NCI-H446 treated with DMSO at 0.1 percent for 48 hours (cell line): Measurements from ENCODE around the gene SCRT2.
"Not testable (repeated sequence)": the region's sequence is repeated elsewhere in the genome, so short reads cannot be mapped to it uniquely, and the experiment has no call there.

Experiments used
- DNase-seq: peaks from one replicate; lab custom pipeline; 2025; lab: John Stamatoyannopoulos, UW

Gene SCRT2

GRCh38 chr20:653110-653589, 22.5 kb downstream of the SCRT2 start, which contains the start of gene SRXN1:
Gene SRXN1 (minus strand): TSS chr20:653200. CDS start chr20:653185, 15 bp downstream.
- DNase-seq = peak; percentile 57

GRCh38 chr20:652615-653109, 22.9 kb downstream of the SCRT2 start:
- no peak for DNase-seq

- DNase-seq = no peak
Measured at GRCh38 chr20:651713-652614, 23.6 kb downstream of the SCRT2 start.

GRCh38 chr20:650954-651353, 24.6 kb downstream of the SCRT2 start:
- no peak for DNase-seq

- no peak for DNase-seq
Measured at GRCh38 chr20:650281-650680, 25.3 kb downstream of the SCRT2 start.

- DNase-seq = no peak
Measured at GRCh38 chr20:647479-648019, 28.1 kb downstream of the SCRT2 start.

- no peak for DNase-seq
Measured at GRCh38 chr20:646868-647233, 28.8 kb downstream of the SCRT2 start.

GRCh38 chr20:646107-646867, 29.3 kb downstream of the SCRT2 start:
- DNase-seq = no peak

GRCh38 chr20:645318-646106, 30.1 kb downstream of the SCRT2 start:
- DNase-seq = peak; percentile 29

- DNase-seq = no peak
Measured at GRCh38 chr20:644692-645317, 30.8 kb downstream of the SCRT2 start.

- no peak for DNase-seq
Measured at GRCh38 chr20:642398-643174, 33.0 kb downstream of the SCRT2 start.

- DNase-seq = not testable (repeated sequence)
Measured at GRCh38 chr20:642013-642397, 33.6 kb downstream of the SCRT2 start.

- no peak for DNase-seq
Measured at GRCh38 chr20:641516-641875, 34.1 kb downstream of the SCRT2 start.

- no peak for DNase-seq
Measured at GRCh38 chr20:640674-641515, 34.7 kb downstream of the SCRT2 start.

- DNase-seq = no peak
Measured at GRCh38 chr20:638579-638978, 37.0 kb downstream of the SCRT2 start.

GRCh38 chr20:637559-637958, 38.0 kb downstream of the SCRT2 start:
- no peak for DNase-seq

GRCh38 chr20:635893-636338, 39.7 kb downstream of the SCRT2 start:
- DNase-seq = no peak

GRCh38 chr20:635028-635892, 40.3 kb downstream of the SCRT2 start:
- no peak for DNase-seq
